ENCODE measurements around the gene MTMR12. TPM values are rescaled to one million over a fixed set of nuclear protein-coding genes. Genes with fewer than 3 reads are reported as not detected.

The MTMR12 gene
- total and polyA plus RNA-seq, 2 of the 4 experiments (the other 2 are of a cell fraction), result 11.1 to 21.3 TPM

GRCh38 chr5:32285510-32286138 lies 27.1 kb downstream of the MTMR12 start:
- DNase-seq (no peak), ATAC-seq (ENCODE audit: low read depth) (no peak)
- H3K18ac ChIP-seq (ENCODE audit: low read depth, low read length), result no peak overlapping the region
- H4K20me1 ChIP-seq (ENCODE audit: insufficient read depth, low read length), result no peaks in the 10 kb centered on the region; the same call in 1 of the 2 replicates
- no peak overlapping the region for H3K27ac ChIP-seq (ENCODE audit: insufficient read depth, low read length)
- TF ChIP-seq FOS (IDR thresholded peaks at IDR 0.05; ENCODE audit: low read depth, low read length) (no peak), NFE2L2 (IDR thresholded peaks at IDR 0.05; ENCODE audit: low read depth, low read length) (no peak), RCOR1 (IDR thresholded peaks at IDR 0.05; ENCODE audit: insufficient replicate concordance, low read length) (no peak), MXI1 (IDR thresholded peaks at IDR 0.05; ENCODE audit: borderline replicate concordance, low read depth, low read length) (no peak), SMC3 (IDR thresholded peaks at IDR 0.05; ENCODE audit: low read depth, low read length) (no peak), CHD1 (IDR thresholded peaks at IDR 0.05; ENCODE audit: low read depth, low read length) (no peak), BHLHE40 (IDR thresholded peaks at IDR 0.05; ENCODE audit: low read depth, low read length) (no peak), MAFK (IDR thresholded peaks at IDR 0.05; ENCODE audit: low read depth, low read length) (no peak), RFX5 (IDR thresholded peaks at IDR 0.05; ENCODE audit: low read depth, low read length) (no peak), ELK1 (IDR thresholded peaks at IDR 0.05; ENCODE audit: borderline replicate concordance, low read depth, low read length) (no peak), RAD21 (IDR thresholded peaks at IDR 0.05; ENCODE audit: low read length) (no peak), MAZ (IDR thresholded peaks at IDR 0.05; ENCODE audit: borderline replicate concordance, low read depth, low read length) (no peak), USF2 (IDR thresholded peaks at IDR 0.05; ENCODE audit: low read depth, low read length) (no peak)
- TF ChIP-seq, protein P1, sequence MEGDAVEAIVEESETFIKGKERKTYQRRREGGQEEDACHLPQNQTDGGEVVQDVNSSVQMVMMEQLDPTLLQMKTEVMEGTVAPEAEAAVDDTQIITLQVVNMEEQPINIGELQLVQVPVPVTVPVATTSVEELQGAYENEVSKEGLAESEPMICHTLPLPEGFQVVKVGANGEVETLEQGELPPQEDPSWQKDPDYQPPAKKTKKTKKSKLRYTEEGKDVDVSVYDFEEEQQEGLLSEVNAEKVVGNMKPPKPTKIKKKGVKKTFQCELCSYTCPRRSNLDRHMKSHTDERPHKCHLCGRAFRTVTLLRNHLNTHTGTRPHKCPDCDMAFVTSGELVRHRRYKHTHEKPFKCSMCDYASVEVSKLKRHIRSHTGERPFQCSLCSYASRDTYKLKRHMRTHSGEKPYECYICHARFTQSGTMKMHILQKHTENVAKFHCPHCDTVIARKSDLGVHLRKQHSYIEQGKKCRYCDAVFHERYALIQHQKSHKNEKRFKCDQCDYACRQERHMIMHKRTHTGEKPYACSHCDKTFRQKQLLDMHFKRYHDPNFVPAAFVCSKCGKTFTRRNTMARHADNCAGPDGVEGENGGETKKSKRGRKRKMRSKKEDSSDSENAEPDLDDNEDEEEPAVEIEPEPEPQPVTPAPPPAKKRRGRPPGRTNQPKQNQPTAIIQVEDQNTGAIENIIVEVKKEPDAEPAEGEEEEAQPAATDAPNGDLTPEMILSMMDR (conservative IDR thresholded peaks at IDR 0.05; ENCODE audit: low read depth, low read length), result no peak
- H3K4me3 ChIP-seq (ENCODE audit: insufficient read depth, low read depth, low read length), result no peak overlapping the region
- H2AK5ac ChIP-seq (ENCODE audit: low read depth, low read length), result no peak overlapping the region
- no peak overlapping the region for H4K5ac ChIP-seq (ENCODE audit: low read depth, low read length)
- H3K56ac ChIP-seq (ENCODE audit: extremely low read depth, insufficient read depth, low read length), result no peak overlapping the region
- no peak overlapping the region for H3K9ac ChIP-seq (ENCODE audit: low read depth, low read length)
- H2AFZ ChIP-seq (replicated peaks; ENCODE audit: low read length, poor library complexity), result no peak overlapping the region
- H3K4me1 ChIP-seq (ENCODE audit: control insufficient read depth, insufficient read depth, low read length), result peaks cover 4% of the 10 kb centered on the region; the same call in 1 of the 2 replicates
- ChIA-PET POLR2A (ENCODE audit: unreplicated experiment) (no interaction called here), CTCF (interaction anchor here (0.7 kb wide), 1 partner anchor 13 kb away, joined by 3 read pairs; no protein-coding TSS in a partner anchor)
- H2AK9ac ChIP-seq (replicated peaks; ENCODE audit: low read depth, low read length, poor library complexity), result no peak overlapping the region
- H4K8ac ChIP-seq (ENCODE audit: low read depth in 2 of 2, low read length in 2 of 2), result no peak overlapping the region
- no peaks in the 10 kb centered on the region for H3K9me3 ChIP-seq (ENCODE audit: control insufficient read depth, insufficient read depth, low read length)
- intact Hi-C loops (cut with micrococcal nuclease), result no loop called here
- no peak overlapping the region for H3K4ac ChIP-seq (ENCODE audit: low read depth, low read length)
- H3K27me3 ChIP-seq (ENCODE audit: control insufficient read depth, insufficient read depth, low read length), result no peaks in the 10 kb centered on the region
- peaks cover 40 to 58% of the 10 kb centered on the region in 2 experiments for H3K79me1 ChIP-seq (ENCODE audit: low read depth in 1 of 2, low read length in 2 of 2)
- 83% methylated on average over 1 of the region's 5 CpGs; no CpG with 5 or more reads in 1 of the 2 experiments for WGBS, 2 experiments (ENCODE audit: extremely low coverage in 2 of 2, insufficient read length in 1 of 2)
- no peak overlapping the region for H2BK120ac ChIP-seq (ENCODE audit: low read depth, low read length)
- dilution Hi-C loops (cut with HindIII; ENCODE audit: low sequenced_read_pairs, unreplicated experiment), result no loop called here
- no peak overlapping the region for H2BK15ac ChIP-seq (ENCODE audit: low read depth, low read length)
- H3K4me2 ChIP-seq (ENCODE audit: low read depth, low read length), result no peak overlapping the region
- in situ Hi-C loops (cut with MboI; ENCODE audit: low sequenced_read_pairs), result no loop called here
- H3K9me1 ChIP-seq (ENCODE audit: insufficient read depth, low read length), result peaks cover 8% of the 10 kb centered on the region
- H4K91ac ChIP-seq (ENCODE audit: insufficient read depth, low read depth, low read length), result no peak overlapping the region
- no peak overlapping the region for H2BK5ac ChIP-seq (ENCODE audit: low read depth, low read length, poor library complexity, severe bottlenecking)
- H3K14ac ChIP-seq (replicated peaks; ENCODE audit: low read depth, low read length), result no peak overlapping the region
- no peaks in the 10 kb centered on the region for H3K36me3 ChIP-seq (ENCODE audit: control insufficient read depth, insufficient read depth, low read length)
- H3K23ac ChIP-seq (ENCODE audit: low read depth, low read length), result no peak overlapping the region
- BruUV-seq (replicated peaks), result no TSS peak
- no peak overlapping the region for H2BK20ac ChIP-seq (ENCODE audit: low read depth, low read length)

Measured in IMR-90 (cell line).